PC-3 (cell line): ENCODE data around the gene ORC6. TPM values are rescaled to one million over a fixed set of nuclear protein-coding genes. Genes with fewer than 3 reads are reported as not detected.
"Not testable (repeated sequence)": the region's sequence is repeated elsewhere in the genome, so short reads cannot be mapped to it uniquely, and the experiment has no call there.

Experiments
- ATAC-seq: fragments of 200-7000 bp; cut with Tn5 transposase; 2 replicates; pipeline ENCODE4 v1.9.1; 2020; ENCODE audit warnings: mild to moderate bottlenecking, moderate library complexity
- BruUV-seq: library from RNA; stranded (reverse); fragments of 400-500 nt; replicated peaks from 2 replicates; lab custom pipeline; 2021; lab: Mats Ljungman, UMichigan
- CTCF ChIA-PET: fragments of 300-600 bp; sonication (Branson Sonifier 250); formaldehyde crosslinking; loops from one replicate; lab custom pipeline; 2022; ENCODE audit warnings: antibody characterized with exemption; lab: Charles Lee
- POLR2A ChIA-PET: fragments of 300-600 bp; sonication (Branson Sonifier 250); formaldehyde crosslinking; loops from one replicate; lab custom pipeline; 2022; ENCODE audit warnings: antibody characterized with exemption; ENCODE audit not compliant: unreplicated experiment; lab: Charles Lee
- DNase-seq: peaks from one replicate; pipeline ENCODE4 v3.0.0-alpha.2; 2015
- H2AFZ ChIP-seq: fragments of 300-600 bp; sonication (generic); 2 replicates; pipeline ENCODE4 v1.6.0; 2016; ENCODE audit warnings: antibody characterized with exemption, low read length
- H3F3A ChIP-seq: fragments of 300-600 bp; sonication (generic); one replicate; pipeline ENCODE4 v1.6.0; 2017; ENCODE audit warnings: antibody characterized with exemption, low read length, control low read depth, mild to moderate bottlenecking; ENCODE audit not compliant: unreplicated experiment
- H3K27ac ChIP-seq: fragments of 300-600 bp; sonication (generic); 2 replicates; pipeline ENCODE4 v1.5.1; 2016; ENCODE audit warnings: mild to moderate bottlenecking, low read length
- H3K27me3 ChIP-seq: fragments of 300-600 bp; sonication (generic); 2 replicates; pipeline ENCODE4 v1.6.1; 2016; ENCODE audit warnings: low read length, mixed read lengths
- H3K36me3 ChIP-seq: fragments of 300-600 bp; sonication (generic); 2 replicates; pipeline ENCODE4 v1.6.1; 2016; ENCODE audit warnings: low read depth, mixed run types, low read length, mixed read lengths
- H3K4me1 ChIP-seq: fragments of 300-600 bp; sonication (generic); 2 replicates; pipeline ENCODE4 v1.5.1; 2016; ENCODE audit warnings: low read length; ENCODE audit not compliant: insufficient read depth
- H3K4me2 ChIP-seq: fragments of 300-600 bp; sonication (generic); 2 replicates; pipeline ENCODE4 v1.6.0; 2016; ENCODE audit warnings: low read length
- H3K4me3 ChIP-seq: fragments of 300-600 bp; sonication (generic); 2 replicates; pipeline ENCODE4 v1.5.1; 2016; ENCODE audit warnings: mild to moderate bottlenecking, low read length, mixed read lengths
- H3K79me2 ChIP-seq: fragments of 300-600 bp; sonication (generic); 2 replicates; pipeline ENCODE4 v1.6.1; 2017; ENCODE audit warnings: low read length, mixed read lengths
- H3K9ac ChIP-seq: fragments of 300-600 bp; sonication (generic); 2 replicates; pipeline ENCODE4 v1.6.0; 2016; ENCODE audit warnings: mild to moderate bottlenecking, low read length
- H3K9me2 ChIP-seq: fragments of 300-600 bp; sonication (generic); replicated peaks from 2 replicates; pipeline ENCODE4 v1.6.1; 2016; ENCODE audit warnings: mixed run types, low read length, mixed read lengths
- H3K9me3 ChIP-seq: fragments of 300-600 bp; sonication (generic); 2 replicates; pipeline ENCODE4 v1.6.1; 2016; ENCODE audit warnings: low read length, mixed read lengths
- H4K20me1 ChIP-seq: fragments of 300-600 bp; sonication (generic); 2 replicates; pipeline ENCODE4 v1.6.1; 2016; ENCODE audit warnings: low read length, mixed read lengths
- CTCF ChIP-seq: fragments of 300-600 bp; sonication (generic); conservative IDR thresholded peaks from 2 replicates; pipeline ENCODE4 v1.5.1; 2017; ENCODE audit warnings: antibody characterized with exemption, low read depth, mild to moderate bottlenecking, low read length
- EZH2 ChIP-seq: fragments of 300-600 bp; sonication (generic); IDR thresholded peaks from one replicate; pipeline ENCODE4 v1.6.1; 2017; ENCODE audit warnings: antibody characterized with exemption, mild to moderate bottlenecking, low read length; ENCODE audit not compliant: unreplicated experiment
- EZH2phosphoT487 ChIP-seq: fragments of 300-600 bp; sonication (generic); IDR thresholded peaks from 2 replicates; pipeline ENCODE4 v1.6.1; 2018; ENCODE audit warnings: mild to moderate bottlenecking, antibody characterized with exemption, low read length, borderline replicate concordance
- intact Hi-C: fragments of 100-400 bp; cut with micrococcal nuclease; formaldehyde crosslinking; loops from 2 replicates; pipeline ENCODE4 v1.9.0; 2023
- total RNA-seq: library from RNA; depleted of rRNA; stranded (reverse); fragments of >200 nt; gene quantifications from 2 replicates; pipeline ENCODE4 v1.2.3, GENCODE V29; 2014

ORC6 gene
- total RNA-seq, 1 experiment from 2014 or later, result 27.7 TPM

GRCh38 chr16:46681867-46682266, 7.6 kb upstream of the ORC6 start:
- BruUV-seq, intact Hi-C loops: not testable (repeated sequence)

GRCh38 chr16:46686815-46687473, 2.5 kb upstream of the ORC6 start:
- CTCF ChIA-PET, result no interaction called here
- no peak for TF ChIP-seq EZH2
- TF ChIP-seq EZH2phosphoT487, result no peak
- TF ChIP-seq CTCF, result no peak
- peak overlapping the region; percentile 94 for H3K4me2 ChIP-seq
- DNase-seq, result no peak
- no peak overlapping the region for H3K27ac ChIP-seq
- H3K9me2 ChIP-seq, result no peaks in the 10 kb centered on the region
- peaks cover 21% of the 10 kb centered on the region for H3K4me1 ChIP-seq
- peak overlapping the region; percentile 95 for H3K4me3 ChIP-seq
- BruUV-seq, result no TSS peak
- H4K20me1 ChIP-seq, result peaks cover 58% of the 10 kb centered on the region
- peak overlapping the region; percentile 89 for H3K9ac ChIP-seq
- H3K27me3 ChIP-seq, result no peaks in the 10 kb centered on the region
- POLR2A ChIA-PET, result no interaction called here
- no peak overlapping the region for H2AFZ ChIP-seq
- H3K36me3 ChIP-seq, result peaks cover 9% of the 10 kb centered on the region; the same call in 1 of the 2 replicates
- ATAC-seq, result no peak
- no peaks in the 10 kb centered on the region for H3F3A ChIP-seq
- no peaks in the 10 kb centered on the region for H3K9me3 ChIP-seq
- H3K79me2 ChIP-seq, result peaks cover 92% of the 10 kb centered on the region
- intact Hi-C loops, result loop anchor here (5.0 kb wide), 1 partner anchor 115 kb away; no protein-coding TSS in a partner anchor

More at GRCh38 chr16:46681867-46682266, 7.6 kb upstream of the ORC6 start:
- H3K4me1 ChIP-seq, H3K9me3 ChIP-seq, DNase-seq, H3K9me2 ChIP-seq, ATAC-seq, H3K27ac ChIP-seq, H3K9ac ChIP-seq, H2AFZ ChIP-seq, H3F3A ChIP-seq, CTCF ChIA-PET, H3K4me3 ChIP-seq, POLR2A ChIA-PET, H3K4me2 ChIP-seq, H3K27me3 ChIP-seq: not testable (repeated sequence)
- H3K36me3 ChIP-seq, result peaks cover 16% of the 10 kb centered on the region; the same call in 1 of the 2 replicates
- H4K20me1 ChIP-seq, result peaks cover 27% of the 10 kb centered on the region
- H3K79me2 ChIP-seq, result peaks cover 47% of the 10 kb centered on the region

GRCh38 chr16:46687486-46687885, 2.0 kb upstream of the ORC6 start:
- no peaks in the 10 kb centered on the region for H3K9me2 ChIP-seq
- peak overlapping the region; percentile 94 for H3K4me2 ChIP-seq
- H3K4me3 ChIP-seq, result peak overlapping the region; percentile 95
- H3K27ac ChIP-seq, result no peak overlapping the region
- ChIA-PET CTCF (no interaction called here), POLR2A (interaction anchor here (0.7 kb wide), 1 partner anchor 276 kb away, joined by 3 read pairs; no protein-coding TSS in a partner anchor)
- H3K79me2 ChIP-seq, result peaks cover 91% of the 10 kb centered on the region
- peaks cover 62% of the 10 kb centered on the region for H4K20me1 ChIP-seq
- no peak for TF ChIP-seq CTCF
- no peak for TF ChIP-seq EZH2
- TF ChIP-seq EZH2phosphoT487, result no peak
- no peaks in the 10 kb centered on the region for H3K27me3 ChIP-seq
- H3K9me3 ChIP-seq, result no peaks in the 10 kb centered on the region
- peaks cover 23% of the 10 kb centered on the region for H3K4me1 ChIP-seq
- H3K9ac ChIP-seq, result peak overlapping the region; percentile 89
- TSS peak; percentile 42 for BruUV-seq
- intact Hi-C loops, result loop anchor here (5.0 kb wide), 1 partner anchor 115 kb away; no protein-coding TSS in a partner anchor
- H2AFZ ChIP-seq, result no peak overlapping the region
- no peak for ATAC-seq
- peak; percentile 8 for DNase-seq
- peaks cover 13% of the 10 kb centered on the region for H3K36me3 ChIP-seq
- H3F3A ChIP-seq, result no peaks in the 10 kb centered on the region
